Gastrocnemius medialis (tissue), 4 donors: Measurements from ENCODE around the gene GTPBP6. TPM values are rescaled to one million over a fixed set of nuclear protein-coding genes. Genes with fewer than 3 reads are reported as not detected.

Source experiments
- ATAC-seq, 2 donors: fragments of 150-250 bp; one replicate each; pipeline ENCODE4 v1.9.1; 2016
- DNase-seq, 2 donors: peaks; one replicate each; pipeline ENCODE4 v3.0.0-alpha.2; 2019
- H3K27ac ChIP-seq, 4 donors: fragments of 200-600 bp; sonication (generic); 1 replicate in 1 of 4; 2 replicates in 3 of 4; pipeline ENCODE4 v1.5.1; 2016 to 2018; ENCODE audit warnings: mild to moderate bottlenecking in 2 of 4, moderate library complexity in 1 of 4
- H3K27me3 ChIP-seq, 3 donors: fragments of 200-600 bp; sonication (generic) in 2 of 3; 1 replicate in 1 of 3; 2 replicates in 2 of 3; pipeline versions ENCODE4 v1.5.1 to v1.6.0; 2016 to 2019; ENCODE audit warnings: mild to moderate bottlenecking in 1 of 3, moderate library complexity in 1 of 3
- H3K36me3 ChIP-seq, 2 donors: fragments of 200-600 bp; sonication (generic) in 1 of 2; one replicate each; pipeline ENCODE4 v1.5.1; 2017 to 2018
- H3K4me1 ChIP-seq, 2 donors: fragments of 200-600 bp; sonication (generic) in 1 of 2; one replicate each; pipeline ENCODE4 v1.5.1; 2016 to 2017; ENCODE audit warnings: mild to moderate bottlenecking in 2 of 2
- H3K4me3 ChIP-seq, 4 donors: fragments of 200-600 bp; sonication (generic) in 3 of 4; 1 replicate in 1 of 4; 2 replicates in 3 of 4; pipeline ENCODE4 v1.5.1; 2016 to 2019; ENCODE audit warnings: mild to moderate bottlenecking in 2 of 4
- H3K9me3 ChIP-seq, 3 donors: fragments of 200-600 bp; sonication (generic) in 2 of 3; 1 replicate in 1 of 3; 2 replicates in 2 of 3; pipeline ENCODE4 v1.5.1; 2016 to 2019
- POLR2A ChIP-seq, 2 donors: fragments of 450-650 bp; IDR thresholded peaks; one replicate each; pipeline ENCODE4 v1.6.1; 2017; ENCODE audit warnings: antibody characterized with exemption in 2 of 2, mild to moderate bottlenecking in 2 of 2, moderate library complexity in 2 of 2
- in situ Hi-C, 4 donors: fragments of 200-750 bp; cut with MboI; loops; one replicate each; pipeline versions ENCODE4 v1.15.0 to v1.8.0; 2017; ENCODE audit warnings: low sequenced_read_pairs in 4 of 4
- intact Hi-C: fragments of 100-400 bp; cut with DNase I; formaldehyde crosslinking; loops from one replicate; pipeline ENCODE4 v1.15.1; 2023; ENCODE audit warnings: low total_unique reads
- total RNA-seq, 4 donors: library from RNA; depleted of rRNA; stranded (reverse); fragments of >200 nt; gene quantifications; one replicate each; pipeline versions ENCODE4 v1.1.0 to v1.2.3, GENCODE V29; 2016
- TF ChIP-seq, protein P1 (sequence below), 5 experiments: fragments of 450-650 bp in 3 of 5; fragments of 200-600 bp in 2 of 5; sonication (generic) in 2 of 5; IDR thresholded peaks in 4 of 5; conservative IDR thresholded peaks in 1 of 5; 1 replicate in 4 of 5; 2 replicates in 1 of 5; pipeline ENCODE4 v1.5.1; 2016 to 2019; ENCODE audit warnings: antibody characterized with exemption in 5 of 5, mild to moderate bottlenecking in 3 of 5, moderate library complexity in 3 of 5

GTPBP6 gene
- total RNA-seq, 4 donors from 2014 or later: 40.1 to 79.4 (median 46.9) TPM

DNA sequence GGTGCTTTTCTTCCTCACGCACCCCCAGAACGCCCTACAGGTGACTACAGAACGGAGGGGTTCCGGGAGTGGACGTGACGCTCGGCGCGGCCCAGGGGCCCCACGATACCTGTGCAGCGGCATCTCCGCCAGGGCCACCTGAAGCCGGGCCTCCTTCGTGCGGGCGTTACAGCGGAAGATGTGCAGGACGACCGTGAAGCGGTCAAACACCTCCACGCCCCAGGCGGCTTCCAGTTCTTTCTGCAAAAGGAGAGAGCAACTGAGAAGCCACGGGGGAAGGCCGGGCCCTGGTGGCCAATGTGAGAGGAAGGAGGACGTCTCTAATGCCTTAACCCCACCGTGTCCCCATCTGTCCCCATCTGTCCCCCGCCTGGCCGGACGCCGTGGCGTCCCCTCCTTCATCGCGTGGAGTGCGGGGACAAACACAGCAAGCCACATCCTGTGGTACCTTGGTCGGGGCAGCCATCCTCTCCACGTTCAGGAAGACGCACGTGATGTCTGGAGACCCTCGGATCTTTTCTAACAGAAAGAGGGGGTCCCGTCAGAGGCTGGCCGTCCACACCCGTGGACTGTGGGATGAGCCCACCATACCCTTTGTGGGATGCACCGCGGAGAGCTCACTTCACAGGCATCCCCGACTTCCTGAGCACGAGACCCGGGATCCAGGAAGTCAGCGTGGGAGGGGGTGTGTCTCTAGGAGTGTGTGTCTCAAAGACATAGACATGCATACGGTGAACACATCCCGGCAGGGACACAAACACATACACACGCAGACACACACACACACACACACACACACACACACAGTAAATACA lies 3.6 kb downstream of the GTPBP6 start:
- Histone ChIP-seq H3K27ac (no peak overlapping the region), H3K4me1 (peaks cover 2 to 10% of the 10 kb centered on the region in 2 donors), H3K27me3 (no peaks in the 10 kb centered on the region), H3K4me3 (no peak overlapping the region), H3K9me3 (no peaks in the 10 kb centered on the region), H3K36me3 (peaks cover 0 to 47% of the 10 kb centered on the region in 2 donors)
- intact Hi-C loops: loop anchor here (5.0 kb wide), 1 partner anchor 72 kb away; the partner anchor contains the start of gene PPP2R3B
- ATAC-seq (no peak), DNase-seq (no peak)
- in situ Hi-C loops: no loop called here
- TF ChIP-seq, protein P1, sequence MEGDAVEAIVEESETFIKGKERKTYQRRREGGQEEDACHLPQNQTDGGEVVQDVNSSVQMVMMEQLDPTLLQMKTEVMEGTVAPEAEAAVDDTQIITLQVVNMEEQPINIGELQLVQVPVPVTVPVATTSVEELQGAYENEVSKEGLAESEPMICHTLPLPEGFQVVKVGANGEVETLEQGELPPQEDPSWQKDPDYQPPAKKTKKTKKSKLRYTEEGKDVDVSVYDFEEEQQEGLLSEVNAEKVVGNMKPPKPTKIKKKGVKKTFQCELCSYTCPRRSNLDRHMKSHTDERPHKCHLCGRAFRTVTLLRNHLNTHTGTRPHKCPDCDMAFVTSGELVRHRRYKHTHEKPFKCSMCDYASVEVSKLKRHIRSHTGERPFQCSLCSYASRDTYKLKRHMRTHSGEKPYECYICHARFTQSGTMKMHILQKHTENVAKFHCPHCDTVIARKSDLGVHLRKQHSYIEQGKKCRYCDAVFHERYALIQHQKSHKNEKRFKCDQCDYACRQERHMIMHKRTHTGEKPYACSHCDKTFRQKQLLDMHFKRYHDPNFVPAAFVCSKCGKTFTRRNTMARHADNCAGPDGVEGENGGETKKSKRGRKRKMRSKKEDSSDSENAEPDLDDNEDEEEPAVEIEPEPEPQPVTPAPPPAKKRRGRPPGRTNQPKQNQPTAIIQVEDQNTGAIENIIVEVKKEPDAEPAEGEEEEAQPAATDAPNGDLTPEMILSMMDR (IDR thresholded peaks at IDR 0.05 in 4 of 5, conservative IDR thresholded peaks at IDR 0.05 in 1 of 5): no peak
- TF ChIP-seq POLR2A (IDR thresholded peaks at IDR 0.05): no peak

DNA sequence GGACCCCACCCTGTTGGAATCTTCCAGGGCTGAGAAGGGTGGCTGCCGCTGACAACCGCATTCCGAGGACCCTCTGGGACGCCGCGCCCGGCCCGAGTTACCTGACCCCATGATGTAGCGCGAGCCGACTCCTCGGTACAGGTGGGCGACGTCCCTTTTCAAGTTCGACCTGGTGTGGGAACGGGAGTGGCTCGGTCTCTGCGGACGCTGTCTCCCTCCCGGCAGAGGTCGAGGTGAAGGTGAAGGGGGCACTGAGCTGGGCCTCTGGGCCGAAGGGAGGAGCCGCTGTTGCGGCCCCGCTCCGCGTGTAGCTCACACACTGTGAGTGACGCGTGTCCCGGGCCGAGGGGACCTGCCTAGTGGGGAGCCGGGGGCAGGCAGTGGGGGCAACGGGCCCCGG lies 4.5 kb downstream of the GTPBP6 start:
- H3K4me1 ChIP-seq: peaks cover 0 to 3% of the 10 kb centered on the region in 2 donors
- H3K4me3 ChIP-seq: no peak overlapping the region
- no peaks in the 10 kb centered on the region for H3K9me3 ChIP-seq
- no peak for DNase-seq
- no peak for TF ChIP-seq POLR2A (IDR thresholded peaks at IDR 0.05)
- TF ChIP-seq, protein P1 (IDR thresholded peaks at IDR 0.05 in 4 of 5, conservative IDR thresholded peaks at IDR 0.05 in 1 of 5): no peak
- H3K27ac ChIP-seq: no peak overlapping the region
- intact Hi-C loops: no loop called here
- peaks cover 0 to 53% of the 10 kb centered on the region in 2 donors for H3K36me3 ChIP-seq
- in situ Hi-C loops: no loop called here
- ATAC-seq: no peak
- H3K27me3 ChIP-seq: no peaks in the 10 kb centered on the region

DNA sequence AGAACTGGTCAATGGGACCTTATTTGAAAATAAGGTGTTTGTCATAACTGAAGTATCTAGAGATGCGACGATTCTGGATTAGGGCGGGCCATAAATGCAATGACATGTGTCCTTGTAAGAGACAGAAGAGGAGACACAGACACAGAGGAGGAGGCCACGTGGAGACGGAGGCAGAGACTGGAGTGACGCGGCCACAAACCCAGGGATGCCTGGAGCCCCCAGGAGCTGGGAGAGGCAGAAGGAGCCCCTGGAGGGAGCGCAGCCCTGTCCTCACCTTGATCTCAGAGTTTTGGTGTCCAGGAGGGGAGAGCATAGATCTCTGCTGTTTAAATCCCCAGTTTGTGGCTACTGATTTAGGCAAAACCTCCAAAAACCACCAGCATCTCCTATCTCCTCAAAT lies 5.0 kb downstream of the GTPBP6 start:
- Histone ChIP-seq H3K9me3 (no peaks in the 10 kb centered on the region), H3K4me3 (no peak overlapping the region), H3K4me1 (peaks cover 0 to 3% of the 10 kb centered on the region in 2 donors), H3K27me3 (no peaks in the 10 kb centered on the region), H3K36me3 (peaks cover 0 to 57% of the 10 kb centered on the region in 2 donors), H3K27ac (no peak overlapping the region)
- in situ Hi-C loops: no loop called here
- no peak for ATAC-seq
- TF ChIP-seq, protein P1 (IDR thresholded peaks at IDR 0.05 in 4 of 5, conservative IDR thresholded peaks at IDR 0.05 in 1 of 5): no peak
- TF ChIP-seq POLR2A (IDR thresholded peaks at IDR 0.05): no peak
- intact Hi-C loops: no loop called here
- no peak for DNase-seq

DNA sequence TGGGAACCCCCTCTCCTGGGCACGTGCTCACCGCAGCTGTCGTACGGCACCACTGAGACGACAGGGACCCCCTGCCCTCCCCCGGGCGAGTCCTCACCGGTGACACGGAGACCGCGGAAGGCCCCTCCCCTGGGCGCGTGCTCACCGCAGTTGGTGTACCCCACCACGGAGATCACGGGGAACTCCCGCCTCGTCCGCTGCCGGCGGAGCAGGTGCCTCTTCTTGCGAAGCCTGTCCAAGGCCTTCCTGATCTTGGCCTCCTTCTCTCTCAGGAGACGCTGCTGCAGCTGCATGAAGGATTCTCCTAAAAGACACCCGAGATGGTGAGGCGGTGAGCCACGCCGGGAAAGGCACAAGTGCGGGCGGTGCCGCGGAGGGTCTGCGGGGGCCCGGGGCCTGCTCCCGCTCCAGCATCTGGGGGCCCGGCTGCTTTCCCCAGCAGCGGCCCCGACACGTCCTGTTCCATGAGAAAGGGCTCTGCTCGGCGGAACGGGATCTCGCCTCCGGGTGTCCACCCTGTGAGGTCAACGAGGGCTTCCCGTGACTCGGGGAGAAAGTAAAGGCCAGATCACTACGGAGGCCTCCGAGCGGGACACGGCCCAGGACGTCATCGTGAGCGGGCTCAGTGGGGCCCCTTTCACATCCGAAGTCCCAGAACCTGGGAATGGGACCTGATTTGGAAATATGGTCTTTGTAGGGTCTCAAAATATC lies 5.8 kb downstream of the GTPBP6 start:
- H3K4me3 ChIP-seq: no peak overlapping the region
- in situ Hi-C loops (no loop called here), intact Hi-C loops (no loop called here)
- H3K27me3 ChIP-seq: no peaks in the 10 kb centered on the region
- peaks cover 0 to 63% of the 10 kb centered on the region in 2 donors for H3K36me3 ChIP-seq
- no peak for TF ChIP-seq POLR2A (IDR thresholded peaks at IDR 0.05)
- TF ChIP-seq, protein P1 (IDR thresholded peaks at IDR 0.05 in 4 of 5, conservative IDR thresholded peaks at IDR 0.05 in 1 of 5): no peak
- no peaks in the 10 kb centered on the region for H3K9me3 ChIP-seq
- ATAC-seq (no peak), DNase-seq (no peak)
- no peak overlapping the region for H3K27ac ChIP-seq
- H3K4me1 ChIP-seq: peaks cover 0 to 3% of the 10 kb centered on the region in 2 donors
